DMS 273 (cell line): ENCODE data around the gene HOXA9.

ENCODE experiments used
- DNase-seq: peaks from one replicate; lab custom pipeline; 2025; ENCODE audit not compliant: unreplicated experiment; lab: John Stamatoyannopoulos, UW

The HOXA9 gene

DNA sequence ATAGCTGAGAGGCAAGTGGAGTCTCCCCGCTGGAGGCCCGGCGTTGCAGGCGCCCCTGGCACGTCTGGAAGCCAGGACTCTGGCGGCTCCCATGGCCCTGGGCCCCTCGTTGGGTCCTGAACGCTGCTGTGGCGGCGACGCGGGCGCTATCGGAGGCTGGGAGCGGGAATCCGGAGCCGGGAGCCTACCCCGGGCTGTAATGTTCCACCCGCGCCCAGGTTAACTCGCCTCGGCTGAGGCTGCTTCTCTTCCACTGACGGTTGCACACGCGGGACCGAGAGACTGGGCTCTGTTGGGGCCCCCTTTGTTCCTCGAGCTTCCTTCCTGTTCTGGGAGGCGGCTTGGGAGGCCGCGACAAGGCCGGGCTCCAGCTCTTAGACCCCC lies 20.6 kb downstream of the HOXA9 start:
- no peak for DNase-seq

DNA sequence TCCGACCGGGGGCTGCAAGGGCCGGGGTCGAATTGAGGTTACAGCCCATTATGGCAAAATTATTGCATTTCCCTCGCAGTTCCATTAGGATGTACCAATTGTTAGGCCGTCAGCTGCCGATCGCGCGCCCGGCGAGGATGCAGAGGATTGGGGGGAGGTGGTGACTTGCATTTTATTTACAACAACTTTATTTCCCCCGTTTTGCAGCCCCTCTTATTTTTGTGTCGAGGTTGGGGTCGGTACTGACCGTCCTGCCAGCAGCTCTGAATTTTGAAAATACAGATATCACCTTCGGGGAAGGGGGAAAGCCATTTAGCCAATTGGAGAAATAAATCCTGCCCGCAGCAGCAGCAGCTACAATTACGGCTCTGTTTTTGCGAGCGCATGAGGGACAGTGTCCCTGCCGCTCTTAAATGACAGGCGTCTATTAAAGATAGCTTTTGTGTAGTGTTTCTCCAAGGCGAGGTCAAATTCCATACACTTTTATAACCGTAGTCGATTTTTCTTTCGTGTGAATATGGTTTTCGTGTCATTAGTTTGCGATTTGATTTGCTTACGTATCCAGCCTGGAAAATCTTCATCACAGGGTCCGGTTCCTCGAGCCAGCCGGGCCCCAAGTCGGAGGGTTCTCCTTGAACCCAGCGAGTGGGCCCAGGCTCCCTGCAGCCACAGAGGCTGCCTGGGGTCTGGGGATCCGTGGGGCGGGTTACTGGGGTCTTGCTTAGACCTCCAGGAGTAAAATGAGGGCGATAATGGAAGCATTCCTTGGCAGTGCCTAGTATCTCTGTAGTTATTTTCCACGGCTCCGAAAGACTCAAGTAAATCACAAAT lies 21.2 kb downstream of the HOXA9 start:
- no peak for DNase-seq

DNA sequence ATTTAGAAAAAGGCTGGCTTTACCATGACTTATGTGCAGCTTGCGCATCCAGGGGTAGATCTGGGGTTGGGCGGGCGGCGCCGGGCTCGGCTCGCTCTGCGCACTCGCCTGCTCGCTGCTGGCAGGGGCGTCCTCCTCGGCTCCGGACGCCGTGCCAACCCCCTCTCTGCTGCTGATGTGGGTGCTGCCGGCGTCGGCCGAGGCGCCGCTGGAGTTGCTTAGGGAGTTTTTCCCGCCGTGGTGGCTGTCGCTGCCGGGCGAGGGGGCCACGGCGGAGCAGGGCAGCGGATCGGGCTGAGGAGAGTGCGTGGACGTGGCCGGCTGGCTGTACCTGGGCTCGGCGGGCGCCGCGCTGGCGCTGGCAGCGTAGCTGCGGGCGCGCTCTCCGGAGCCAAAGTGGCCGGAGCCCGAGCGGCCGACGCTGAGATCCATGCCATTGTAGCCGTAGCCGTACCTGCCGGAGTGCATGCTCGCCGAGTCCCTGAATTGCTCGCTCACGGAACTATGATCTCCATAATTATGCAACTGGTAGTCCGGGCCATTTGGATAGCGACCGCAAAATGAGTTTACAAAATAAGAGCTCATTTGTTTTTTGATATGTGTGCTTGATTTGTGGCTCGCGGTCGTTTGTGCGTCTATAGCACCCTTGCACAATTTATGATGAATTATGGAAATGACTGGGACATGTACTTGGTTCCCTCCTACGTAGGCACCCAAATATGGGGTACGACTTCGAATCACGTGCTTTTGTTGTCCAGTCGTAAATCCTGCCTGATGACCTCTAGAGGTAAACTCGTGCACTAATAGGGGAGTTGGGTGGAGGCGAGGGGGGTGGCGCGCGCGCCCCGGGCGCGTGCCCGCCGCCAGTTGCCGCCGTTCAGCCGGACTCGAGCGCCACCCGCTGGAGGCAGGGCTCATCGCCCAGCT lies 22.1 kb downstream of the HOXA9 start, which contains the start of gene HOXA5:
TSS of gene HOXA5 (minus strand) at position 659 of the 927 bp plus-strand sequence. CDS start at position 585, 74 bp downstream.
- peak; percentile 95 for DNase-seq

DNA sequence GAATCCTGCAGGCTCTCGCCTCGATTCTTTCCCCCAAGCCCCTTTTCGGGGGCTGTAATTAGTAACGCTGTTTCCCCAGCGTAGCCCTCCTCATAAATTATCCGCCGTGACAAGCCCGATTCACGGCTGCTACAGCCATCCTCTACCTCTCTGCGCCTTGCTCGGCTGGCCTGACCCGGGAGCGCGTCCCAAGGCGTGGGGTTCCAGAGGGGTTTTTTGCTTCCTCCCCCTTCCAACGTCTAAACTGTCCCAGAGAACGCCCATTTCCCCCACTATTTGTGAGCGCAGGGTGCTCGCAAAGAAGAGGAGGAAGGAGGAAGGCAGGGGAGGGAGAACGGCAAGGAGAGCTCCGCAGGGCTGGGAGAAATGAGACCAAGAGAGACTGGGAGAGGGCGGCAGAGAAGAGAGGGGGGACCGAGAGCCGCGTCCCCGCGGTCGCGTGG lies 22.7 kb downstream of the HOXA9 start:
- DNase-seq, result peak; percentile 68

DNA sequence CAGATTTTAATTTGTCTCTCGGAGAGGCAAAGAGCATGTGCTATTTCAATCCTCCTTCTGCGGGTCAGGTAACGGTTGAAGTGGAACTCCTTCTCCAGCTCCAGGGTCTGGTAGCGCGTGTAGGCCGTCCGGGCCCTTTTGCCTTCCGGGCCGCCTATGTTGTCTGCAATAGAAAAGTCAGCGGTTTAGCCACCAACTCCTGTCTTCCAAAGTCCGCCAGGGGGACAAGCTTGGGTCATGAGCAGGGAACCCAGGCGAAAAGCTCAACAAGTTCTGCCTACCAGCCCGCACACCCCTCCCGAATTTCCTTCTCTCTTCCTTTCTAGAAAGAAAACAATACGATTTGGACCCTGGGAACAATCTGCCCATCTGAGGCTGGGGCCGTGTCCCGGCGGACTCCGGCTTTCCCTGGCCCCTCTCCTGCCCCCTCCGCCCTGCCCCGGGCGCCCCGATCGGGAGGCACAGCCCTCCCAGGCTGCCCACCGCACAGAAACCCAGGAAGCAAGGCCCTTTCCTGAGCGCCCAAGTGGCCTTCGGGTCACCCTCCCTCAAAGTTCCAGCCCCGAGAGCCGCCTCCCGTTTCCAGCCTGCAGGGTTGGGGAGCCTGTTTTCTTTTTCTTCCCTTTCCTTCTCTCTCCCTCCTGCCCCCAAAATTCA lies 23.3 kb downstream of the HOXA9 start:
- DNase-seq, result peak; percentile 60

DNA sequence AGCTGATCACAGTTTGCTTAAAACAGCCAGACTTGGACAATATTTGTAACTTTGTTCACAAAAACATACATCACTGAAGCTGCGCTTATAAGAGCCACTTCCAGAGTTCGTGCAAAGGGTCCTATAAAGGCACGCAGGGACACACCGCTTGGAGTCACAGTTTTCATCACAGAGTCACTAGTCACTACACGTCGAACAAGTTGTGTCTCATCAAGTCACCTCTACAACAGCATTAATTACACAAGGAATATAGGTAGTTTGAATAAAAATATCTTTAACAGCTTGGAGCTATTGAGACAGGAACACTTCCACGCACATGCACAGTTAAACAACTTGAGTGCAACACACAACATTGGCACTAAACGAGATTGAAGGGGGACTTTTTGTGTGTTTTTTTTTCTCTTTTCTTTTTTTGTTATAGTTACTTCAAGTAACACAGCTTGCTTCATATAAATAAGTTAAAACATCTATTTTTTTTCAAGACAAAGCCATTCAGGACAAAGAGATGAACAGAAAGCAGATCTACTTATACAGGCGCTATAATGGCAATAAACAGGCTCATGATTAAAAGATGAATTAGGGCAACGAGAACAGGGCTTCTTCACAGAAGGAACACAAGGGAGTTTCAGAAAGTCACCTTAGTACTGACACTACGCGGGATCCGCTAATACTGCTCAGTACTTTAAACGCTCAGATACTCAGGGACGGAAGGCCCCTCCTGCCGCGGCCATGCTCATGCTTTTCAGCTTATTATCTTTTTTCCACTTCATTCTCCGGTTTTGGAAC lies 24.0 kb downstream of the HOXA9 start:
- DNase-seq, result no peak

DNA sequence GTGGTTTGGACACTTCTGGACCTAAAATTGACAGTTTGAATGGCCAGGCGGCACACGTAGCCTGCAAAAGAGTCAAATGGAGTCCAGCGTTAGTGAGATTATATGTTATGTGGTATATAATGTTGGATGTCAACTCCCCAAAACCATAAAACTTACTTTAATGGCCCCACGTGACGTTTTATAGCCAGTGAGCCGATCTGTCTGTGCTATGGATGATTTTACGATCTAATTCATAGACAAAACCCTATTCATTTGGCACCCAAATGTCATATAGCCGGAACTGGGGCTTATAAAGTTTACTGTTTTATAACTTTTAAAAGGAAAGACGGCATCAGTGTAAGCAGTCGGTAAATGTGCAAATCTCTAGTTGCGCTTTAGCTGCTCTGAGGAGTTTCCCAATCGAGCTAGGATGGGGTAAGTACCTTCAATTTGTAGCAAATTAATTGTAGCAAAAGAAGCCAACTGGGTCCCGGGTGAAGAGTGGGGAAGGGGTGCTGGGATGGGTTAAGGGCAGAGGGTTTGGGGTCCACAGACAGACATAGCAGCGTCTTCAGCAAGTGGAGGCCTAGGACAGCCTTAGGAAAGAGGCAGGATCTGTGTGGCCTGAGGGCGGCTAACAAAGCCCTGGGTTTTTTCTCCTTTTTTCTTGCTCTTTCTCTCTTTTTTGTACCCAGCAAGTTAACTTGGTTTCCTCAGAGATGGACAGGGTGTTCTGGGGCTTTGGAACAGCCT lies 25.0 kb downstream of the HOXA9 start:
- no peak for DNase-seq

DNA sequence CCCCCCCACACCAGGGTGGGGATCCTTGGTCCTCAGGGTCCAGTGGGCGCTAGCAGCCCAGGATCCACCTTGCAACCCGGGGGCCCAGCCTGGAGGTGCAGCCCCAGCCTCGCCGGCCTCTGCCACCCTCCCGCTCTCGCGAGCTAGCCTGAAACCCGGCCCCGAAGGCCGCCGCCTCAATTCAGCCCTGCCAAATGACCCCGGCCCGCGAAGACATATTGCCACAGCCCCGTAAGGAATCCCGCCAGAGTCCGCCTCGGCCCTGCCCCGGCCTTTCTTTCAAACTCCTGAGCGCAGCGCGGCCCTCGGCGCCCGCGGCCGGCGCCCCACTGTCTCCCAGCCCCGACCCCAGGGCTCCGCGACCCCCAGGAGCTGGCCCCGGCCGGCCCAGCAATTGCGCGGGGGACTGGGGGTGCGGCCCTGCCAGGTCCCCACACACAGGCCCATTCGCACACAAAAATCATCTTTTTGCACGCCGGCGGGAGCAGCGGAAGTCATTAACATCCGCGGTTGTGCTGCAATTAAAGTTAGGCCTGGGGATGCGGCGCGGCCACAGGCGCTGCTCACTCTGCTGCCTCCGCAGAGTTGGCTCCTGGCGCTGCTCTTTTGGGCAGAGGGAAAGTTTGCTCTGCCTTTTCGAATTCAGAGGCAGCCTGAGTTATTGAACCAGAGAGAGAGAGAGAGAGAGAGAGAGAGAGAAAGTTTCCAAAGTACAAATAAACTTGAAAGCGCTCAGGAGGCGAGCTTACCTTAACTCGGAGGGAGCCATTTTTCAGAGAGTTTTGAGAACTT lies 25.8 kb downstream of the HOXA9 start:
- no peak for DNase-seq

DNA sequence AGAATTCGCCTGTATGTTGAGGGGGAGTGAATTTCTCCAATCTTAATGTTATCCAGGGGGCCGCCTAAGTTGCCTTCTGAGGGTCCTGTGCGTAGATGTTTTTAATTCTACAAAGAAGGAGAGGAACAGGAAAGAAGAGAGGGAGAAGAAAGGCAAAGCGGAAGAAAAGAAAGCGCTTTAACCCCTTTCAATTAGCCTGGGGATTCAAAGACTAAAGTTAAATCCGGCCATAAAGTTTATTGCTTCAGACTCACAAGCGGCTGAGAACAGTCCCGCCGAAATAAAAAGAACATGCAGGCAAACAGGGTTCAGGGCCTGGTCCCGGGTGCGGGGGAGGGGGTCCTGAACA lies 26.4 kb downstream of the HOXA9 start:
- DNase-seq, result no peak

DNA sequence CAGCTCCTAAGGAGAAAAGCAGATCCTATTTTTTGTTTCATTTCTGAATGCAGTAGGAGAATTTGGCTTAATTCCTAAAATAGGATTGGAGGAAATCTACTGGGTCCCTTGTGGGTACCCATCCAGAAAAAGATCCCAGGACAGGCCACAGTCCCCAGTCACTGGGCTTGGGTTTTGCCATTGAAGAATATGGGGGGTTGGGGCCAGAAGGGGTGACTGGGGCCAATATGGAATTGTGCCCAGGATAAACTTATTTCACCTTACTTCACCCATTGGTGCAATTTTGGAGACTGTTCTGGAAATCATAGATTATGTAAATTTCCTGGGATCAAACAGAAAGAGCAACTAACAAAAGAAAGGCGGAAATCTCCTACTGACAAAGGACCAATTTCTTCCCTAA lies 26.9 kb downstream of the HOXA9 start:
- no peak for DNase-seq

DNA sequence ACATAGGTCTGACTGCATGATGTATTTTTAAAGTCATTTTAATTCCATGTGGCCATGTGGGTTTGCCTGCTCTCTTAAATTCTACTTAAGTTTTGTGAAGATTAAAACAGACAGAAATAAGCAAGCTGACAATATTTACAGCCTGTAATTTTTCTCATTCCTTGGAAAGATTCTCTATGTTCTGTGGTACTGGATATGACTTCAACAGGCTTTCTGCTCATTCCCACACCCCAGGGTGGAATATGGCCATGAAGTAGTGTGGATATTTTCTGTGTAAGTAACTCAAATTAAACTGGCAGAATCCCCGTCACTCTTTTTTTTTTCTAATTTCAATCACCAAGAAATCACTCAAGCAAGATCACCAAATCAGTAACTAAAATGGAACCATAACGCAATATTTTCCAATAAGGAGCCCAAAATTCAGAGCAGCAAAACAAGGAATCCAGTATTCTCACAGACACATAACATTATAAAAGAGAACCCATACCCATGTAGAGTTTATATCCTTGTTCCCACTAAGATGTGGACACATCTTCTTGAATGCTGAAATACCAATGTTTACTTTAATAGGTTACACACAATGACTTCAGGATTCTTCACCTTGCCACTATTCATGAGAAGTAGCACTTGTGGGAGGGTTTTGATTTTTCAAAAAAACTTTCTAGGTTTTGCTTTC lies 27.6 kb downstream of the HOXA9 start:
- DNase-seq, result no peak

DNA sequence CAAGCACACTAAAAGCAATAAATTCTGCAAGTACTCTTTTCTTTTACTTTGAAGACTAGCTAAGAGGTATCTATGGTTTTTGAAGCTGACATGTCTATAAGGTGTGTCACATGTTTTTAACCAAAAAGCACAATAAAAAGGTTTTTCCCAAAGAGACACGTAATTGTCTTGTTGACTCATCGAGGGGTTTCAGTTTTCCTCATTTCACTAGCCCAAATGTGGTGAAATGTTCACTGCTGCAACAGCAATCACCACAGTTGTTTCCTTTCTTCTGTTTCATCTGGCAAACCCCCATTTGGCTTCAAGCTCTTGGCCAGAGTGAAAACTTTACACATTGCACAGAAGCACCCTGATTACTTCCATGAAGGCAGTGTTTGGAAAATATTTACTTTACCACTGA lies 30.9 kb downstream of the HOXA9 start:
- no peak for DNase-seq

DNA sequence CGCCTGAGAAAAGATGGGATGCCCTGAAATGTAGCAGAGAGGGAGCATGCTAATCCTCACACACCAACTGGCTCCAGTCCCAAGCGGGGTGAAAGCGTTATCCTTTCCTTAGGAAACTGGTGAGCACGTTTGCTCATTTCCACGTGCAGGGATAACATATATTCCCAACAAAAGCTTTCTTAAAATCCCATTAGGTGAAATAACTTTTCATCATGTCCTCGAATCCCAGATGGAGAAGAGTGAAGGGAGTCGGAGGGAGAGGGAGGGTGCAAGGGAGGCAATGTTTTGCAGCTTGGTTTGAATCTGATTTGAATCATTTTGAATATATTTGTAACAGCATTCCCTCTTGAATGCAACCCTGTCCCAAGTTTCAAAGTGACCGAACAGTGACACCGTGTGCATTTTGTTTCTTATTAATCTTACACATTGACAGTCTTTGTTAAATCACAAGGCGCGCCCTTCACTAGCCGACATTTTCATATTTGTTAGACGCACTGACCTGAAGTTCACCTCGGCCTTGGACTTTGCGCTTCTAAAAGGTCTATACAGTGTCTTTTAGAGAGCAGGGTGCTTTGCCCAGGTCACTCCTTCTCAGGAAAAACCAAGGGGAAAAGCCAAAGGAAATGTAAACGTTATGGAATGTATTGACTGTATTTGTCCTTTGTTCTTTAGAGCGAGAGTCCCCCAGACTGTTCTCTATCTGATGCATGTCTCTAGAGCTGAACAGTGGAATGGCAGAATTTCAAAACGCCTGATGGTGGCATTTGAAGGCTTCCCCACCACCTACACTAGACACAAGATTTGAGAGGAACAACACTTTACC lies 31.7 kb downstream of the HOXA9 start:
- no peak for DNase-seq

DNA sequence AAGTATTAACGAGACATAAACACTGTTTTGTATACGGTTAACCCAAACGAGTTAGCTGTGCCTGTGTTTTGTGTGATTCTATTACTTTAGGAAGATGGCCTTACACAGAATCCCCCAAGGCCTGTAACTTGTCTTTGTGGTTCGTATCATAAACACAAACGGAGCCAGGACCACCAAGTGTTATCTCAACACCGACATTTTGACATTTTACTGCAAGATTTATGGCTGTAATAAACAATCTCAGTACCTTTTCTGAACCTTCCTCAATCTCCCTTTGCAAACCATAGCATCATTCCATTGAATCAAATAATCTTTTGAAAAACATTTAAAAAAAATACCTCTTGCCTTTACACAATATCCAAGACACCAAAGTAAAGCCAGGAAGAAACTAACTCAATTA lies 32.4 kb downstream of the HOXA9 start:
- no peak for DNase-seq

DNA sequence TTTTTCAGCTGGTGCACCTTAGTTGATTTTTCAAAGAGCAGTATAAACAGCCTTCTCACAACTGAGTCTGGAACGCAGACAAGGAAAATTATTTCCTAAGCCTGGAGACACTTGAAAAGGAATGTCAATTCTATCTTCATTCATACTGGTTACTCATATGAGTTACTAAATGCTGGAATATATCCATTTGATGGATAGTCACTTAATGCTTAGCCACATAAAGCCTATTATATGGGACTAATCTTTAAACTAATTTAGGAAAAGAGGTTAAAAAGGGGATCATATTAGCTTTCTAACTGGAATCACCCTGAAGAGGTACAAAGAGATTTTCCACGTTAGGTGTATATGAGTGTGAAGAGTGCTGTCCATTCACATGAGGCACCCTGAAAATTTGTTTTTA lies 33.1 kb downstream of the HOXA9 start:
- no peak for DNase-seq

DNA sequence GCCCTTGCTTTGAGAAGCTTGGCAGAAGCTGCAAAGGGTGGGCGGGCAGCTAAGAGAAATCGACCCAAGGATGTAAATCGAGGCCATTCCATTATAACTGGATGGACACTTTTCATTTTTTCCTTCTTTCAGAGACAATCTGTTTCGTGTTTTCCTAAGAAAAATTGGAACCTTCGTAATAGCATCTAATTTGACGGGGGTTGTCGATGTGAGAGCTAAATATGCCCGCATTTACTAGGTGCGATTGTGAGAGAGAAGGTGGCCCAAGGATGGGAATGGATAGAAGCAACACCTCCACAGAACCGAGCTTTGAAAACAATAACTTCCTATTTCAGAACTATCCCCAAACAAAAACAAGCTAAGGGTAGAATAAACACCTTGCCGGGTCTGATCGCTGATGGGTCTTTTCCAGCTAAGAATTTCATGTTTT lies 33.9 kb downstream of the HOXA9 start:
- no peak for DNase-seq

DNA sequence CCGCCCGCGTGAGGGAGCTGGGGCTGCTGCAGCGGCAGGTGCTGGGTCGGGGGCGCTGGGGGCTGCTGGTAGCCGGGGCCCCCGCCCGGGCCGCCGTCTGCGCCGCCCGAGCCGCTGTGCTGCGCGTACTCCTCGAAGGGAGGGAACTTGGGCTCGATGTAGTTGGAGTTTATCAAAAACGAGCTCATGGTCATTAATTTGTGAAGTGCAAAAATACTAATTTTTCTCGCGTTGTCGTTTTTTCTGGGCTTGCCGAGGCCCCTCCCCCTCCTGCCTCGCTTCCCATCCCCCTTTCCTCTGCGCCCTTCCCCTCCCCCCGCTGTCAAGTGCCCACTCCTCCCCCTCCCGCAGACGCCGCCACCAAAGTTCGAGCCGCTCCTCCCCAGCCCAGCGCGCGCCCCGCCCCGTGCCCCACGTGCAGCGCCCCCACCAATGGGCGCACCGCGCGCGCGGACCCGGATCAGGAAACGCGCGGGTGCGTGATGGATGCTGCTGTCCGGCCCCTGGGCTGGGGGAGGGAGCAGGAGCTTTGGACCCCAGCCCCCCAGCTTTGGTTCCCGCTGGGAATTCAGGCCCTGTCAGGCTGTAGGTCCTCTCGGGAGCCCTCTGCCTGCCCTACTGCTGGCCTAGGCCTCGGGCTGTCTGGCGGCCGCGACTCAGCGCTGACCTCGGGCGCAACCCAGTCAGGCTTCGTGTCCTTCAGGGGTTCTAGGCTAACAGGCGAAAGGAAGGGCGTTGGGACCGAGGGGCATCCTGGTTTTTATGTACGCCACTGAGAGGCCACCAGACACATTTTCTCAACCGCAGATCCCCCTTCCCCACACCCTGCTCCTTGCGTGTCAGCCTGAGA lies 34.6 kb downstream of the HOXA9 start, which contains the start of gene HOXA4:
TSS of gene HOXA4 (minus strand) at position 218 of the 850 bp plus-strand sequence. CDS start at position 194, 24 bp downstream.
- DNase-seq, result peak; percentile 94
